HG02981 (cell line): Measurements from ENCODE around the gene ALKBH2.

ENCODE experiments used
- ATAC-seq: cut with Tn5 transposase; IDR thresholded peaks from one replicate; pipeline ENCODE4 v1.9.1; 2021; ENCODE audit warnings: mild to moderate bottlenecking, moderate library complexity; ENCODE audit not compliant: unreplicated experiment

ALKBH2 gene

DNA sequence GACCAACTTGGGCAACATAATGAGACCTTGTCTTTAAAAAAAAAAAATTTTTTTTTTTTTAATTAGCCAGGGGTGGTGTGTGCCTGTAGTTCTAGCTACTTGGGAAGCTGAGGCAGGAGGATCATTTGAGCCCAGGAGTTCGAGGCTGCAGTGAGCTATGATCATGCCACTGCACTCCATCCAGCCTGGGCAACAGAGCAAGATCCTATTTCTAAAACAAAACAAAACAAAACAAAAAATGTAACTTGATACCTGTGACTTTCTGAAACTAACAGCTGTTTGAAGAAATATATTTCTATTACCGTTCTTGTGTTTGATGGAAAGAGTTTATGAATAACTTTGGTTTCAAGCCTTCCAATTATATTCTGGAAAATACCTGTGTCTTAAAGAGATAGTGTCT is 21.4 kb upstream of the ALKBH2 start:
- ATAC-seq = no peak

DNA sequence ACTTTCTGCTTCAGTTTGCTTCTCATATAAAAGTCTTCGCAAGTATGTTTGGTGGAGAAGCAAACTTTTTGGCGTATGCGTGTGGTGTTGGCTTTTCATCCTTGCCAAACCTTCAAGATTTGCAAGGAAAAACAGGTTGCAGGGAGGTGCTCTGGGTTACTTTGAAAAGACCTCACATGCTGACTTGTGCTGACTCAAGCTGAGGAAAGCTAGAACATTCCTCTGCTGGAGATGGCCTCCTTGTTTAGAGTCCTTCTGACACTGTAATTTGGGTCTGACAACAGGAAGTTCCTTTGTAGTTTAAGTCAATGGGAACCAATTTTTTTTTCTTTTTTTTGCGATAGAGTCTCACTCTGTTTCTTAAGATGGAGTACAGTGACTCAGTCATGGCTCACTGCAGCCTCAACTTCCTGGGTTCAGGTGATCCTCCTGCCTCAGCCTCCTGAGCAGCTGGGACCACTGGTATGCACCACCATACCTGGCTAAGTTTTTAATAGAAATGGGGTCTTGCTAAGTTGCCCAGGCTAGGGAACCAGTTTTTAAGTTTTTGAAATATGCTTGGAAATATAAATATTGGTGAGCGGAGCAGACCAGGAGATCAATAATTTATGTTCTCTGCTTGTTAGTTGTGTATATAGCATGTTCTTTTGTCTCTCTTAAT is 20.5 kb upstream of the ALKBH2 start:
- no peak for ATAC-seq

DNA sequence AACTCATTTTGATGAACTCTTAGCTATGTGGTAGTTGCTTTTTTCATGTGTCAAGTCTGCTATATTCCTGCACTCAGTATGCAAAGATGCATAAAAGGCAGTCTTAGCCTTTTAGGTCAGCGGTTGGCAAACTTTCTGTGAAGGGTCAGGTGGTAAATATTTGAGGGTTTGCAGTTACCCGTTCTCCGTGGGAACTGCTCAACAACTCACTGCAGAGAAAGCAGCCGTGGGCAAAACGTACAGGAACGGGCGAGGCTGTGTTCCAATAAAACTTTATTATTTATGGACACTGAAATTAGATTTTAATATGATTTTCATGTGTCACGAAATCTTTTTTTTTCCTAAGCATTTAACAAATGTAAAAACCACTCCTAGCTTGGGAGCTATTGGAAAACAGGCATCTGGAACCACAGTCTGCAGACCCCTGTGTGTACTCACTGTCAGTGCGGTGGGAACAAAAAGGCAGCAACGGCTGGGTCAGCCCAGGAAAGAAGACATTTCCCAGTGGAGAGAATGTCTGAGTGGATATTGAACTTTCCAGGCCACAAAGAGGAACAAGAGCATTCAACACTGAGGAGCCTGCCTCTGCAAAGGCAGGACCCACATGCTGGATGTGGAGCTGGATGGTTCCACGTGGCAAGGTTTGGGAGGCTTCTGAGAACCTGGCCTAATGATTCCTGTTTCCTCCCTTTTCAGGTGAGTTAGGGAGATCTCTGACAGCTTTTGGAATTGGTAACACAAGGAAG is 19.6 kb upstream of the ALKBH2 start:
- no peak for ATAC-seq

DNA sequence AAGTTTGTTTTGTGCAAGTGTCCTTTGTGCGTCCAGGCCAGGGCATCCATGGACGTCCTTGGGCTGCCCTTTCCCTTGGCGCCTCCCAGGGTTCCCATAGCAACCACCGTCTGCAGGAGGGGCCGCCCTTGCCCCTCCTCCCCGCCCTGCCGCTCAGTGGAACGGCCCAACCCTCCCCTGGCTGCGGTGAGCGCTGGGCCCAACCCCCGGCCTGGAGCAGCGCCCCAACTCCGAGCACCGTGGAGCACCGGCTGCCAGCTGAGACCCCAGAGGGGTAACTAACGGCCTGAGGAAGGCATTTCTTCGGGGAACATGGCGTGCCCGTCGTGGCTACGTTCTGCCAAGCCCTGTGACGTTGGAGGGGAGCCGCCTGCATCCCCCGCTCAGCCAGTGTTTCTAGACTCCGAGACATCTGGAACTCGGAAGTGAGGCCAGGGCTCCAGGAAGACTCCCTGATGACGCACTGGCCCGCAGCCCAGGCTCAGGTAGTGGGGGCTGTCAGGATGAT is 17.8 kb upstream of the ALKBH2 start:
- no peak for ATAC-seq

DNA sequence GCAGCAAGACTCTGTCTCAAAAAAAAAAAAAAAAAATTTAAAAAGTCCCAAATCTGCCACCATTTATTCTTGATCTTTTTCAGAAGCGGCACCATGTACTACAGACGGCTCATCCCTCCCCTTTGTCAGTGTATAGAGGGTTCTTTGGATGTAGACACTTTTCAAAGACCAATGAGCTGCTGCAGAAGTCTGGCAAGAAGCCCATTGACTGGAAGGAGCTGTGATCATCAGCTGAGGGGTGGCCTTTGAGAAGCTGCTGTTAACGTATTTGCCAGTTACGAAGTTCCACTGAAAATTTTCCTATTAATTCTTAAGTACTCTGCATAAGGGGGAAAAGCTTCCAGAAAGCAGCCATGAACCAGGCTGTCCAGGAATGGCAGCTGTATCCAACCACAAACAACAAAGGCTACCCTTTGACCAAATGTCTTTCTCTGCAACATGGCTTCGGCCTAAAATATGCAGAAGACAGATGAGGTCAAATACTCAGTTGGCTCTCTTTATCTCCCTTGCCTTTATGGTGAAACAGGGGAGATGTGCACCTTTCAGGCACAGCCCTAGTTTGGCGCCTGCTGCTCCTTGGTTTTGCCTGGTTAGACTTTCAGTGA is 16.6 kb upstream of the ALKBH2 start:
- ATAC-seq = no peak

DNA sequence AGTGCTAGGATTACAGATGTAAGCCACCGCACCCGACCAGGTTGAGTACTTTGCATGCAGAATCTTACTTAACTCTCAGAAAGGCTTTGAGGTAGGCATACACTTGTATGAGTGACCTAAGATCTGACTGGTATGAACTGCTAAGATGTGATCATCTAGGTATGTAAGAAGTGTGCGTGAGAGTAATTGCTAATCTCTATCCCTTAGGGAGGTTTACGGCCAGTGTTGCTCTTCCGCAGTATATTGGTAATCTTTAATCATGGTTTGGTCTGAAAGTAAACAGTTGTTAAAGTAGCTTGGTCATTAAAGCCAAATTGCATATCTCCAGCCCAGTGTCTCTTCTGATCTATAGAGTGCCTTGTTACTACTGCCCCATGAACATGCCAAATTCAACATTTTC is 11.9 kb upstream of the ALKBH2 start:
- no peak for ATAC-seq

DNA sequence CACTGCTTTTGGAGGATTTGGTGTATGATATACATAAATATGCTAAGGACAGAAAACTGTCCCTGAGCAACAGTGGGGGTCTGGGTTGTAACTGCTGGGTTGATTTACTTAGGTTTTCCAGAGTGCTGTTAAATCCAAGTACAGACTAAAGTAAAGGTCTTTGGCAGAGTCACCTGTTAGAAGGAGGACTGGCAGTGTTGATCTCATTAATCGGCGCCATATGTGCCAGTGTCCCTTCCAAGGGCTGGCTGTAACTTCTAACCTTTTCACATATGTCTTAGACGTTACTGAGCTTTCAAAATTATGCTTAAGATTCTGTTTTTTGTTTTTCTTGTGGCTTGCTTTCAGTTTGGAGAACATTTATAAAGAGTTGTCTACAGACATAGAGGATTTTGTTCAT is 9.2 kb upstream of the ALKBH2 start:
- ATAC-seq = no peak

DNA sequence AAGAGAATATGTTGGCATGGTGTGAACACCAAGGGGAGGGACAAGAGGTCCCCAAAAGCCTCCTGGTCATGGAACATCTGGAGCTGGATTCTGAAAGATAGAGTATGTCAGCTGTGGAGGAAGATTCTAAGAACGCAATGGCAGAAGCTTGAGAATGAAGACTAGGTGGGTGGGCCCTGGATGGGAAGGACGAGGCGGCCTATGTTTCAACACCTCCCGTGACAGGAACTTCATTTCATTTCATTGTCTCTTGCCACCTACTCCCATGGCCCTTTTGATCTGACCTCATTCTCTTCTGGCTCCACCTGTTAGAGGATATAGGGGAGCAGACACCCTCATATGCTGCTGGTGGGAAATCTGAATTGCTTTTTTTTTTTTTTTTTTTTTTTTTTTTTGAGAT is 7.5 kb upstream of the ALKBH2 start:
- ATAC-seq = no peak

DNA sequence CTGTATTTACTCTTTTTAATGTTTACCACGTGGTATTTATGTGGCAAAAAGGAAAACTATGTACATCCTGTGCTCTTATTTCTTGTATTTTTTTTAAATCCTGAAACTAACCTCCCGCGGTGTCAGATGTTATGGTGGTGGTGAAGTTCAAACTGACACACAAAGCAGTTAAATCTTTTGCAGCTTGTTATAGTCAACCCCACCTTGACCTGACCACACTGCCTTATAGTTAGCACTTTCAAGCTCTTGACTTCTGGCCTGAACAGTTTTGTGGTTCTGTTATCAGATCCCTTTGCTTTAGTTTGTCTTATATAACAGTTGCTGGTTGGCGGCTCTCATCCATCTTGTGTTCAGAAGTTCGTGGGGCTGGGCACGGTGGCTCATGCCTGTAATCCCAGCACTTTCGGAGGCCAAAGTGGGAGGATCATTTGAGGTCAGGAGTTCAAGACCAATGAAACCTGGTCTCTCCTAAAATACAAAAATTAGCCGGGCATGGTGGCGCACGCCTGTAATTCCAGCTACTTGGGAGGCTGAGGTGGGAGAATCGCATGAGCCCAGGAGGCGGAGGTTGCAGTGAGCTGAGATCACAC is 6.3 kb upstream of the ALKBH2 start:
- ATAC-seq = no peak

DNA sequence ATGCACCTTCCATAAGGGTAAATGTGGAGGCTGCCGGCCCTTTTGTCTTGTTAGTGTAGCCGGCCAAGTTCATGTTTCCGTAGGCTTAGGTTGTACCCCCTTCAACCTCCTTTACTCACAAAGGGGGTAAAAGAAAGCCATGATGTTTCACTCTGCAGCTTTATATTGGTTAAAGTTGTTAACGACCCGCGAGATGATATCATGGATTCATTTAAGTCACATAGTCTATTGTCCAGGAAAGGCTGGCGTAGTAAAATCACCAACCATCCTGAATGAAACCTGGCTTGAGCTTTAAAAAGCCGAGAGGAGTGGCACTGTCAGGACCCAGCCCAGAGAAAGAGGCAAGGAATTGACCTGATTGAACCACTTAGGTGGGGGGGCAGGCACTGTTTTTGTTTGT is 5.4 kb upstream of the ALKBH2 start:
- ATAC-seq = no peak

DNA sequence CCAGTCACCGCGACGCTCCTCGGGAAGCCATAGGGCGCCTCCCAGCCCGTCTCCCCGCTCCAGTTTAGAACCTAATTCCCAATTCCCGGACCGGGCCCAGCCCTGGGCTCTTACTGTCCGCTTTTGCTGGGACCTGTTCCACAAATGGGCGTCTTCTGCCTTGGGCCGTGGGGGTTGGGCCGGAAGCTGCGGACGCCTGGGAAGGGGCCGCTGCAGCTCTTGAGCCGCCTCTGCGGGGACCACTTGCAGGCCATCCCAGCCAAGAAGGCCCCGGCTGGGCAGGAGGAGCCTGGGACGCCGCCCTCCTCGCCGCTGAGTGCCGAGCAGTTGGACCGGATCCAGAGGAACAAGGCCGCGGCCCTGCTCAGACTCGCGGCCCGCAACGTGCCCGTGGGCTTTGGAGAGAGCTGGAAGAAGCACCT is 4.9 kb upstream of the ALKBH2 start:
- ATAC-seq = peak; percentile 14

DNA sequence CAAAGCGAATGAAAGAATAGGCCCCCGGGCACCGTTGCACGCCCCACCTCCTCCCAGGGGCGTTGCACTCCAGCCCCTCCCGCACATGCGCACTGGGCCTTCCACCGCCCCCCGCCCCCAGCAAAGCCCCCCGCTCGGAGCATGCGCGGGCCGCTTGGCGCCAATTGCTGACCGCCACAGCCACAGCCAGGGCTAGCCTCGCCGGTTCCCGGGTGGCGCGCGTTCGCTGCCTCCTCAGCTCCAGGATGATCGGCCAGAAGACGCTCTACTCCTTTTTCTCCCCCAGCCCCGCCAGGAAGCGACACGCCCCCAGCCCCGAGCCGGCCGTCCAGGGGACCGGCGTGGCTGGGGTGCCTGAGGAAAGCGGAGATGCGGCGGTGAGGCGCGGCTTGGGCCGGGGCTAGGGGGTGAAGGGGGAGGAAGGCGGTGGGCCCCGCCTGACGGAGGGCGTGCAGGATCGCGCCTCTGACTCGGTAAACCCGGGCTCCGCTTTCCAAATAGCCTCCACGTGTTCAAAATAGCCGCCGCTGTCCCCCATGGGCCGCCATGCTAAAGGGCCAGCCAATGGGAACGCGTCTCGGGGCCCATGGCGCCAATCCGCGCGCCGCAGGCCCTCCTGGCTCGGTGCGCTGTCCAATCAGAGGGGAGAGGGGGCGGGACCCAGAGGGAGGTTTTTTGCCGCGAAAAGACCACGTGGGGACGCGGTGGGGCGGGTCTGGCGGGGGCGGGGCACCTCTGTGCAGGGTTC is 4.3 kb upstream of the ALKBH2 start, which contains the start of gene UNG:
TSS of gene UNG (plus strand) at position 163 of the 748 bp plus-strand sequence. CDS start at position 246, 83 bp downstream.
- peak; percentile 90 for ATAC-seq

DNA sequence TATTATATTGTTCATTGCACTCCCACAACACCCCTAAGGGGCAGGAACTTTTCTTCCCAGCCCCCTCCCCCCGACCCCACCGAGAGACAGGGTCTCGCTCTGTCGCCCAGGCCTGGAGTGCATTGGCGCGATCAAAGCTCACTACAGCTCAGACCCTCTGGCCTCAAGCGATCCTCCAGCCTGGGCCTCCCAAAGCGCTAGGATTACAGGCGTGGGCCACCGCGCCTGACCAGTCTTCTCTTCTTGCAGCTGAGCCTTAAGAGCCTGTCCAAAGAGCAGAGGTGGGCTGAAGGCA is 3.8 kb upstream of the ALKBH2 start:
- no peak for ATAC-seq

DNA sequence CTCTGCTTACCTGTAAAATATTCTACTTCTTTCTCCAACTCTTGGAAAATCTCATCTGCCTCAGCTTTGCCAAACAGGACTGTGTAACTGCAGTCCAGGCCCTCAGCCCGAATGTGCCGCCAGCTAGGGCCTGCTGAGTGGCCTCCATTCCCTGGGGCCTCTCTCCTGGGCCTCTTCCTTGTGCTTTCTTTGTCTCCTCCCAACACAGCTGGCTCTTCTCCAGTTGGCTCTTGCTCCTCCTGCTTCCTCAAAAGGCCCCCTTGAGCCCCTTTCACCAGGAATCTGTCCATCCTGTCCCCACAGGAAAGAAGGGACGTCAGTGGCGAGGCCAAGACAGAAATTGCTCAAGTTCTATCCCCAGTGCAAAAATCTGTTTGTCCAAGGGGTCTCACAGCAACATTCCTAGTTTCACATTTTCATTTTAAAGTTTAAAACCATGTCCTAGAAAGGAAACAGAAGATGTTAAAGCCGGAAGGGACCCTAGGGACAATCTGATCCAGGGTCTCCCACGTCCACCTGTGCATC is 713 bp downstream of the ALKBH2 start:
- no peak for ATAC-seq

DNA sequence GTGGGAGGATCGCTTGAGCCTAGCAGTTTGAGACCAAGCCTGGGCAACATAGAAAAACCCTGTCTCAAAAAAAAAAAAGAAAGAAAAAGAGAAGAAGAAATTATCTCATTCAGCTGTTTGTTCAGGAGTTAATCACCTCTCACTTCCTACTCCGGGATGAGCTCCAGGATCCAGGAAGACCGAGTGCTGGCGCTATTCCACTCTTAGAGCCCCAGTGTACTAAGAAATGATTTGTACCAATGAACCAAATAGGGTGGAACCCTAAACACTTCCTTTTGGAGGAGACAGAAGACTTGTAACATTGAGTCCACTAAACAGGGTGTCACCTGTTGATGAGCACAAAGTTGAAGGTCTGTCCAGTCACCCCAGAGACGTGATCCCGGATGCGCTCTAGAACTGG is 3.6 kb downstream of the ALKBH2 start:
- ATAC-seq = no peak

DNA sequence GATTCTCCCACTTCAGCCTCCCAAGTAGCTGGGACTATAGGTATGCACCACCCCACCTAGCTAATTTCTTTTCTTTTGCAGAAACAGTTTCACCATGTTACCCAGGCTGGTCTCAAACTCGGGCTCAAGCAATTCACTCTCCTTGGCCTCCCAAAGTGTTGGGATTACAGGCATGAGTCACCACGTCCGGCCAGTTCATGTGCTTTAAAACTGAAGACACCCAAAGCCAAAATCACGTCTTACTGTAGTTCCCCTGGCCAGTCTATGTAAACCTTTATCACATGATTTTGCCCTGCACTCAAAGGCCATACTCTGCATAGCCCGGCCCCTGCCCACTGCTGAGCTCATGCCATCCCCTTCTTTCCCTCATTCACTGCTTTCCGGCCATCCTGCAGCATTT is 4.5 kb downstream of the ALKBH2 start:
- ATAC-seq = no peak

DNA sequence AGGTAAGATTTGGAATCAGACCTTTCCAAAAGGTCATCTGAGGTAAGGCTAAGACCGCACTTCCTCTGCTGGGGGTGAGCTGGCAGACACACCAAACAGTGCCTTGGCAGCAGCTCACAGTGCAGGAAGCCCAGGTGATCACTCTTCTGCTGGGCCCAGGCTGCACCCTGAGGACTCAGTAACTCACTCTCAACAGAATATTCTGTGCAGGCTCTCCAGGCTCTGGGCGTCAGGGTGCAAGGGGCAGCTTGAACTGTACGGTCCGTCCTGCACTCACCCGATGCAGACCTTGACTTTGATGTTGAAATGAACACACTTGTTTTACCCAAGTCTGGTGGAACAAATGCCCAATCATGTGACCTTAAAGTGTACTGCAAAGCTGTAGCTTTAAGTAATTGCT is 6.0 kb downstream of the ALKBH2 start:
- ATAC-seq = no peak

DNA sequence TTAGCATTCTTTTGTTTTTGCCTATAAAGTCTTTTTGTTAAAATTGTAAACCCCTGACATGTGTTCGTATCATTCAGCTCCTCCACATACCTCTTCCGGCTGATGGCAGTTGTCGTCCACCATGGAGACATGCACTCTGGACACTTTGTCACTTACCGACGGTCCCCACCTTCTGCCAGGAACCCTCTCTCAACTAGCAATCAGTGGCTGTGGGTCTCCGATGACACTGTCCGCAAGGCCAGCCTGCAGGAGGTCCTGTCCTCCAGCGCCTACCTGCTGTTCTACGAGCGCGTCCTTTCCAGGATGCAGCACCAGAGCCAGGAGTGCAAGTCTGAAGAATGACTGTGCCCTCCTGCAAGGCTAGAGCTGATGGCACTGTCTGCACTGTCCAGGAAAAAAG is 7.7 kb downstream of the ALKBH2 start:
- ATAC-seq = no peak

DNA sequence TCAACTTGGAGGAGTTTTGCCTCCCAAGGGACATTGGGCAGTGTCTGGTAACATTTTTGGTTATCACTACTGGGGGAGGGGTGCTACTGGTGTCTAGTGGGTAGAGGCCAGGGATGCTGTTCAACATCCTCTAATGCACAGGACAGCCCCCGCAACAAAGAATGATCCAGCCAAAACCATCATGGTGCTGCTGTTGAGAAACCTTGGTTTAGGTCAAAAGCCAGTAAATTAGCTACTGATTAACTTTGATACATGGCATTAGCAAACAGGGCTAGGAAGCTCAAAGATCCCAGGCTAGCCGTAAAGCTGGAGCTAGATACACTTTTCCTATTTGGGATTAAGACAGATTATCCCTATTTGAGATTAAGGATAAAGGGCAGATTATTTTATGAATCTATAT is 8.8 kb downstream of the ALKBH2 start:
- no peak for ATAC-seq

DNA sequence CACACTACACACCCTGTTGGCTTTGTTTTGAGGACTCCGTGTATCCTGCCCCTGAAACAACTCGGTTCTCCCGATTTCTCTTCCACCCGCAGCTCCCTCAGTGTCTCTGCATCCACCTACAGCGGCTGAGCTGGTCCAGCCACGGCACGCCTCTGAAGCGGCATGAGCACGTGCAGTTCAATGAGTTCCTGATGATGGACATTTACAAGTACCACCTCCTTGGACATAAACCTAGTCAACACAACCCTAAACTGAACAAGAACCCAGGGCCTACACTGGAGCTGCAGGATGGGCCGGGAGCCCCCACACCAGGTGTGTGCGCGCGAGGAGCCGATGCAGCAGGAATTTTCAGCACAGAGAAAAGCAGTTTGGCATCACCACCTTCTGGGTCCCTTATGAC is 10.5 kb downstream of the ALKBH2 start:
- no peak for ATAC-seq

DNA sequence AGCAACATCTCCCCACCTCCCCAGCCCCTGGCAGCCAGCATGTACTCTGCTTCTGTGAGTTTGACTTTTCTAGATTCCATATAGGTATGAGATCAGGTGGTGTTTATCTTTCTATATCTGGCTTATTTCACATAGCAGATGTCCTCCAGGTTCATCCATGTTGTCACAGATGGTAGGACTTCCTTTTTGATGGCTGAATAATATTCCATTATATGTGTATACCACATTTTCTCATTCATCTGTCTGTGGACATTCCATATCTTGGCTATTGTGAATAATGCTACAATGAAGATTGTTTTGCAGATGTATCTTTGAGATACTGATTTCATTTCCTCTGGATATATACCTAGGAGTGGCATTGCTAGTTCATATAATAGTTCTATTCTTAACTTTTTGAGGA is 18.4 kb downstream of the ALKBH2 start:
- no peak for ATAC-seq
